Spinal cord (tissue), 10 donors: ENCODE measurements around the gene HSP90AB1. TPM values are rescaled to one million over a fixed set of nuclear protein-coding genes. Genes with fewer than 3 reads are reported as not detected.

Experiments used
- DNase-seq, 6 donors: peaks; one replicate each; pipeline versions ENCODE4 v3.0.0 to v3.0.0-alpha.2; 2013 to 2015; ENCODE audit warnings: low spot score in 6 of 6, low read depth in 4 of 6
- H3K27ac ChIP-seq: one replicate; pipeline ENCODE4 v1.5.1; 2013; ENCODE audit warnings: low read depth, low read length, control low read depth
- H3K27me3 ChIP-seq: one replicate; pipeline ENCODE4 v1.6.1; 2013; ENCODE audit warnings: low read length; ENCODE audit not compliant: control insufficient read depth, insufficient read depth
- H3K36me3 ChIP-seq: one replicate; pipeline ENCODE4 v1.6.1; 2013; ENCODE audit warnings: low read length; ENCODE audit not compliant: control insufficient read depth, insufficient read depth
- H3K4me1 ChIP-seq: one replicate; pipeline ENCODE4 v1.6.1; 2013; ENCODE audit warnings: low read length; ENCODE audit not compliant: control insufficient read depth, insufficient read depth
- H3K4me3 ChIP-seq: one replicate; pipeline ENCODE4 v1.5.1; 2013; ENCODE audit warnings: low read depth, low read length, control low read depth
- H3K9me3 ChIP-seq: one replicate; pipeline ENCODE4 v1.6.1; 2013; ENCODE audit warnings: low read length; ENCODE audit not compliant: control insufficient read depth, insufficient read depth
- WGBS: methylation state at CpG from one replicate; pipeline ENCODE4 v1.1.5; 2013; ENCODE audit warnings: missing lambda C conversion rate; ENCODE audit not compliant: insufficient coverage; 5-methylcytosine and 5-hydroxymethylcytosine counted together
- polyA plus RNA-seq, 2 donors: library from polyadenylated mRNA; unstranded; fragments of 120-200 nt; gene quantifications; one replicate each; pipeline ENCODE4 v1.2.1, GENCODE V29; 2013; ENCODE audit not compliant: insufficient read length in 2 of 2
- total RNA-seq, 2 donors: library from RNA; depleted of rRNA in 1 of 2; stranded (reverse); fragments of 120-200 nt in 1 of 2; fragments of >200 nt in 1 of 2; gene quantifications; one replicate each; pipeline versions ENCODE4 v1.2.3 to v1.2.4, GENCODE V29; 2013 to 2014
- donor health status: healthy.

HSP90AB1 gene
- total and polyA plus RNA-seq, 4 donors, result 484 to 875 (median 828) TPM

- H3K4me3 ChIP-seq, result no peak overlapping the region
- 95% methylated on average over 8 of the region's 8 CpGs for WGBS
- no peaks in the 10 kb centered on the region for H3K27me3 ChIP-seq
- no peak overlapping the region for H3K27ac ChIP-seq
- peaks cover 58% of the 10 kb centered on the region for H3K4me1 ChIP-seq
- H3K9me3 ChIP-seq, result no peaks in the 10 kb centered on the region
- no peak for DNase-seq
- H3K36me3 ChIP-seq, result peaks cover 50% of the 10 kb centered on the region
Measured at GRCh38 chr6:44260011-44260410, 13.1 kb downstream of the HSP90AB1 start.

- DNase-seq, result no peak
- H3K4me1 ChIP-seq, result peaks cover 54% of the 10 kb centered on the region
- H3K27ac ChIP-seq, result no peak overlapping the region
- H3K36me3 ChIP-seq, result peaks cover 43% of the 10 kb centered on the region
- no peaks in the 10 kb centered on the region for H3K9me3 ChIP-seq
- no peaks in the 10 kb centered on the region for H3K27me3 ChIP-seq
- 100% methylated on average over 4 of the region's 6 CpGs for WGBS
- H3K4me3 ChIP-seq, result no peak overlapping the region
Measured at GRCh38 chr6:44260451-44261297, 13.8 kb downstream of the HSP90AB1 start.

GRCh38 chr6:44261581-44261980 lies 14.7 kb downstream of the HSP90AB1 start:
- 94% methylated on average over 8 of the region's 8 CpGs for WGBS
- no peak overlapping the region for H3K4me3 ChIP-seq
- no peaks in the 10 kb centered on the region for H3K9me3 ChIP-seq
- peaks cover 37% of the 10 kb centered on the region for H3K36me3 ChIP-seq
- H3K27me3 ChIP-seq, result no peaks in the 10 kb centered on the region
- H3K27ac ChIP-seq, result no peak overlapping the region
- H3K4me1 ChIP-seq, result peaks cover 48% of the 10 kb centered on the region
- no peak for DNase-seq

- no peak for DNase-seq
- H3K4me3 ChIP-seq, result peak overlapping the region; percentile 85
- H3K36me3 ChIP-seq, result peaks cover 34% of the 10 kb centered on the region
- WGBS, result 76% methylated on average over 4 of the region's 7 CpGs
- no peak overlapping the region for H3K27ac ChIP-seq
- no peaks in the 10 kb centered on the region for H3K9me3 ChIP-seq
- no peaks in the 10 kb centered on the region for H3K27me3 ChIP-seq
- peaks cover 42% of the 10 kb centered on the region for H3K4me1 ChIP-seq
Measured at GRCh38 chr6:44262467-44263353, 15.8 kb downstream of the HSP90AB1 start.

GRCh38 chr6:44263354-44264100 lies 16.6 kb downstream of the HSP90AB1 start:
- Histone ChIP-seq H3K4me3 (peak overlapping the region; percentile 85), H3K36me3 (peaks cover 34% of the 10 kb centered on the region), H3K27me3 (no peaks in the 10 kb centered on the region), H3K27ac (no peak overlapping the region), H3K4me1 (peaks cover 41% of the 10 kb centered on the region), H3K9me3 (no peaks in the 10 kb centered on the region)
- 61% methylated on average over 7 of the region's 9 CpGs for WGBS
- DNase-seq, result no peak

- 39% methylated on average over 3 of the region's 13 CpGs for WGBS
- Histone ChIP-seq H3K27ac (peak overlapping the region; percentile 85), H3K36me3 (peaks cover 29% of the 10 kb centered on the region), H3K9me3 (no peaks in the 10 kb centered on the region), H3K27me3 (no peaks in the 10 kb centered on the region), H3K4me1 (peaks cover 45% of the 10 kb centered on the region), H3K4me3 (peak overlapping the region; percentile 85)
- no peak for DNase-seq
Measured at GRCh38 chr6:44264154-44265006, 17.5 kb downstream of the HSP90AB1 start.

- no peaks in the 10 kb centered on the region for H3K27me3 ChIP-seq
- H3K9me3 ChIP-seq, result no peaks in the 10 kb centered on the region
- peaks cover 49% of the 10 kb centered on the region for H3K4me1 ChIP-seq
- peak; percentile 68 to 97 (median 90) for DNase-seq
- peaks cover 22% of the 10 kb centered on the region for H3K36me3 ChIP-seq
- peak within 1 kb of the TSS; percentile 85 for H3K4me3 ChIP-seq
- H3K27ac ChIP-seq, result peak within 1 kb of the TSS; percentile 85
- WGBS, result under 1% methylated on average over 68 of the region's 72 CpGs
Measured at GRCh38 chr6:44265007-44265721, 18.3 kb downstream of the HSP90AB1 start, which contains the start of gene NFKBIE. Gene NFKBIE (minus strand): TSS chr6:44265551. CDS start chr6:44265346, 205 bp downstream.

- peaks cover 50% of the 10 kb centered on the region for H3K4me1 ChIP-seq
- no peak overlapping the region for H3K27ac ChIP-seq
- no peaks in the 10 kb centered on the region for H3K9me3 ChIP-seq
- DNase-seq, result no peak
- no peaks in the 10 kb centered on the region for H3K27me3 ChIP-seq
- peaks cover 16% of the 10 kb centered on the region for H3K36me3 ChIP-seq
- peak overlapping the region; percentile 85 for H3K4me3 ChIP-seq
- WGBS, result 69% methylated on average over 13 of the region's 17 CpGs
Measured at GRCh38 chr6:44265722-44266233, 18.9 kb downstream of the HSP90AB1 start.
